Measurements from ENCODE around the gene ERCC2.

- TF ChIP-seq CTCF (conservative IDR thresholded peaks at IDR 0.05; ENCODE audit: low read depth in 2 of 2) (no peak), STAT1 (IDR thresholded peaks at IDR 0.05; ENCODE audit: unreplicated experiment) (no peak), EZH2 (IDR thresholded peaks at IDR 0.05; ENCODE audit: low read depth, unreplicated experiment) (no peak), NANOG (IDR thresholded peaks at IDR 0.05; ENCODE audit: borderline replicate concordance) (no peak), ZNF331 (CRISPR knock-in tag; IDR thresholded peaks at IDR 0.05; ENCODE audit: low read depth) (no peak), POLR2AphosphoS5 (IDR thresholded peaks at IDR 0.05; ENCODE audit: low read depth) (no peak), JUNB (IDR thresholded peaks at IDR 0.05; ENCODE audit: unreplicated experiment) (no peak)
Observed at GRCh38 chr19:45336696-45337251, 33.6 kb downstream of the ERCC2 start.

Data from GM23338 (cell line).